Lung (tissue), 12 donors: Measurements from ENCODE around the gene MFSD6L. TPM values are rescaled to one million over a fixed set of nuclear protein-coding genes. Genes with fewer than 3 reads are reported as not detected.

Source experiments
- ATAC-seq: fragments of 200-7000 bp; cut with Tn5 transposase; one replicate; pipeline ENCODE4 v1.9.1; 2020; ENCODE audit warnings: moderate number of reproducible peaks; ENCODE audit not compliant: insufficient read depth, low FRiP score
- DNase-seq, 3 donors: peaks; one replicate each; pipeline ENCODE4 v3.0.0-alpha.2; 2013 to 2017
- H3K27ac ChIP-seq, 2 donors: one replicate each; pipeline ENCODE4 v1.5.1; 2013; ENCODE audit warnings: mild to moderate bottlenecking in 2 of 2, moderate library complexity in 2 of 2, control low read depth in 1 of 2, inconsistent platforms in 1 of 2, low read depth in 1 of 2, low read length in 1 of 2
- H3K27me3 ChIP-seq, 3 donors: one replicate each; pipeline ENCODE4 v1.5.1; 2013; ENCODE audit warnings: low read length in 2 of 3; ENCODE audit not compliant: control insufficient read depth in 3 of 3, insufficient read depth in 3 of 3
- H3K36me3 ChIP-seq, 4 donors: one replicate each; pipeline ENCODE4 v1.5.1; 2013; ENCODE audit warnings: low read length in 4 of 4, mild to moderate bottlenecking in 1 of 4, moderate library complexity in 1 of 4; ENCODE audit not compliant: control insufficient read depth in 4 of 4, insufficient read depth in 4 of 4
- H3K4me1 ChIP-seq, 5 donors: one replicate each; pipeline ENCODE4 v1.5.1; 2013; ENCODE audit warnings: low read length in 5 of 5, mild to moderate bottlenecking in 2 of 5, moderate library complexity in 1 of 5; ENCODE audit not compliant: control insufficient read depth in 5 of 5, insufficient read depth in 5 of 5
- H3K4me3 ChIP-seq: one replicate; pipeline ENCODE4 v1.5.1; 2013; ENCODE audit warnings: mild to moderate bottlenecking, control low read depth, moderate library complexity
- H3K9ac ChIP-seq, 2 donors: one replicate each; pipeline ENCODE4 v1.5.1; 2013; ENCODE audit warnings: low read length in 2 of 2, control low read depth in 1 of 2; ENCODE audit not compliant: insufficient read depth in 1 of 2
- H3K9me3 ChIP-seq, 4 donors: one replicate each; pipeline ENCODE4 v1.5.1; 2013; ENCODE audit warnings: low read length in 3 of 4, mild to moderate bottlenecking in 1 of 4, moderate library complexity in 1 of 4; ENCODE audit not compliant: control insufficient read depth in 4 of 4, insufficient read depth in 3 of 4
- CTCF ChIP-seq: IDR thresholded peaks from 2 replicates; pipeline ENCODE4 v1.5.1; 2012; ENCODE audit warnings: mild to moderate bottlenecking; ENCODE audit errors: control extremely low read depth, extremely low read depth
- WGBS, 2 donors: extraction: QIAGEN DNeasy Blood & Tissue Kit; methylation state at CpG; one replicate each; pipeline ENCODE4 v1.1.7; 2013; 5-methylcytosine and 5-hydroxymethylcytosine counted together
- polyA plus RNA-seq, 2 donors: library from polyadenylated mRNA; stranded (reverse); fragments of 200-250 nt; gene quantifications; one replicate each; pipeline ENCODE4 v1.2.1, GENCODE V29; 2013
- total RNA-seq, 2 donors: library from RNA; depleted of rRNA in 1 of 2; stranded (reverse); fragments of >200 nt in 1 of 2; gene quantifications; one replicate each; pipeline ENCODE4 v1.2.1, GENCODE V29; 2014 to 2021
- donor health status: control.
- donor health status: control.
- donor health status: Bipolar disorder and iron deficiency.
- donor health status: healthy.
- donor health status: DM: yes; HTN: yes; CAD: no.

MFSD6L gene
- total and polyA plus RNA-seq, 4 donors = 0.68 to 2.1 (median 1.1) TPM

DNA sequence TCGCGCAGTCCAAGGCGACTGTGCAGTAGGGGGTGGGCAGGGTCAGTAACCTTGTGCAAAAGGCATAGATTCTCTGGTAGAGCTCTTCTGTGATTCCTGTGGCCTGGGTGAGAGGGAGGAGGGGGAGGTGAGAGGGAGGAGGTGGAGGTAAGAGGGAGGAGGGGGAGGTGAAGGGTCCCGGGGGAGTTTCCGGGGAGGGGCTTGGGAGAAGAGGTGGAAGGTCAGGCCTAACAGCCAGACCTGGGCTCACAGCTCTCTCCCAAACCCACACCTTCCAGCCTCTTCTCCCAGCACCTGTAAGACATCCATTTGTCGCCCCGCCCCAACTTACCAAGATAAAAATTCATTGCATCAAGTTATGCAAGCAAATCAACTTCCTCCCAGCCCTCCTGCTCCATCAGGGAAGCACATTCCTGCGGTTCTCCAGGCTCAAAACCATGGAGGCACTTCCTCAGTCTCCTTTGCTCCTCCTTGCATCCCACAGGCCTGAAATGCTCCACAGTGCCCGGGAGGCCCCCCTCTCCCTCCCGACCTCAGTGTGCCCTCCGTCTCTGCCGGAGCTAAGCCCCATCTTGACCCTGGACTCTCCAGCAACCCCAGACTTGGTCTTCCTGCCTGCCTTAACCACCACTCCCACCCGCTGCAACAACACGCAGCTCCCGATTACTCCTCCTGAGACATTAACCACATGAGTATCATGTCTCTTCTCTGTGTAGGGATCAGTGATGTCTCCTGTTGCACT lies 37.8 kb upstream of the MFSD6L start:
- Histone ChIP-seq H3K27ac (no peak overlapping the region), H3K4me1 (no peaks in the 10 kb centered on the region), H3K4me3 (no peak overlapping the region), H3K9me3 (no peaks in the 10 kb centered on the region), H3K27me3 (peaks cover under 1 to 10% (median 3%) of the 10 kb centered on the region in 3 donors), H3K36me3 (no peaks in the 10 kb centered on the region), H3K9ac (no peak overlapping the region)
- DNase-seq (no peak), ATAC-seq (no peak)
- no peak for TF ChIP-seq CTCF
- 79 to 86% methylated on average over 15 of the region's 15 CpGs for WGBS, 2 donors

DNA sequence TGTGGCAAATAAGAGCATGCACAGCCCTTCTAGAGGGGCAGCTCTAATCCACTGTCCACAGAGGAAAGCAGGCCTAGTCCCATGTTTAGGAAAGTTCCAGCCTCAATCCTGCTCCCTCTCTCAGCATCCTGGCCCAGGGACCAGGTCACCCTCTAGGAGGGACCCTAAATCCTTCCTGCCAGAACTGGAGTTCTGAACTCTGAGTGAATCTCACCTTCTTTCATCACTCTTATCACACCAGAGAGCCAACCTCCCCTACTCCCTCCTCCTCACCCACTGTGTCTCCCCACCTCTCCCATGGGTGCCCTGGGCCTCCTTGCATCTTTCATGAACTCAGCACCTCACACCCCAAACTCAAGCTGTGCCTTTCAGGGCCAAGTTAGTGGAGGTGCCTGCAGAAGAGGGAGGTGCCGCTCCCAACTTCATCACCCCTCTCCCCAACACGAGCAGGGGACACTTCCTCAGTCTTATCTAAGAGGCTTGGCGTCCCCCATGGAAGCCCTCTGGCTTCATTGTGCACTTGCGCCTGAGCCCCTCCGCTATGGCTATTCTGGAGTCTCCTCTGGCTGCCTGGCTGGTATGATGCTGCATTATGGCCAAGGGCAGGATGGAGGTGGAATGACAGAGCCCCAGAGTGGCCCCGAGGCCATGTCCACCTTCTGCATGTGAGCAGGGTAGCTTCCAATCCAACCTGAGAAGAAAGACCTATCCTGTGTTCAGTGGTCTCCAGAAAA lies 36.6 kb upstream of the MFSD6L start:
- Histone ChIP-seq H3K36me3 (no peaks in the 10 kb centered on the region), H3K9me3 (no peaks in the 10 kb centered on the region), H3K4me1 (no peaks in the 10 kb centered on the region), H3K9ac (no peak overlapping the region), H3K4me3 (no peak overlapping the region), H3K27ac (no peak overlapping the region), H3K27me3 (peaks cover 3 to 11% (median 4%) of the 10 kb centered on the region in 3 donors)
- WGBS, 2 donors = 91 to 94% methylated on average over 6 of the region's 6 CpGs
- no peak for TF ChIP-seq CTCF
- ATAC-seq (no peak), DNase-seq (no peak)

- Histone ChIP-seq H3K4me3 (no peak overlapping the region), H3K27me3 (peaks cover 3 to 17% (median 4%) of the 10 kb centered on the region in 3 donors), H3K9me3 (no peaks in the 10 kb centered on the region), H3K36me3 (no peaks in the 10 kb centered on the region), H3K9ac (no peak overlapping the region), H3K4me1 (no peaks in the 10 kb centered on the region), H3K27ac (no peak overlapping the region)
- WGBS, 2 donors = 93% methylated on average over 14 of the region's 14 CpGs
- no peak for ATAC-seq
- TF ChIP-seq CTCF = no peak
- no peak for DNase-seq
Observed at GRCh38 chr17:8835106-8835505, 35.9 kb upstream of the MFSD6L start.
